B cell (primary cell): ENCODE data around the gene GLUD1. TPM values are rescaled to one million over a fixed set of nuclear protein-coding genes. Genes with fewer than 3 reads are reported as not detected.
"Not testable (repeated sequence)": the region's sequence is repeated elsewhere in the genome, so short reads cannot be mapped to it uniquely, and the experiment has no call there.

Experiments used
- ATAC-seq: fragments of 200-7000 bp; cut with Tn5 transposase; one replicate; pipeline ENCODE4 v1.10.0; 2021; ENCODE audit warnings: low read depth, mild to moderate bottlenecking, moderate number of reproducible peaks, moderate library complexity
- CTCF ChIA-PET: fragments of 350-600 bp; sonication (Branson Sonifier 250); formaldehyde crosslinking; loops from one replicate; lab custom pipeline; 2021; ENCODE audit warnings: antibody characterized with exemption, inconsistent platforms; lab: Charles Lee
- POLR2A ChIA-PET: fragments of 350-600 bp; sonication (Branson Sonifier 250); formaldehyde crosslinking; loops from one replicate; lab custom pipeline; 2021; ENCODE audit warnings: antibody characterized with exemption; lab: Charles Lee
- DNase-seq: peaks from one replicate; pipeline ENCODE4 v3.0.0; 2013
- H2AFZ ChIP-seq: 2 replicates; pipeline ENCODE4 v1.6.1; 2012; ENCODE audit warnings: mild to moderate bottlenecking, low read depth, low read length; ENCODE audit not compliant: insufficient read depth, poor library complexity, severe bottlenecking
- H3K27ac ChIP-seq, 2 donors: 1 replicate in 1 of 2; 2 replicates in 1 of 2; pipeline ENCODE4 v1.5.1; 2012 to 2013; ENCODE audit warnings: low read length in 2 of 2, mild to moderate bottlenecking in 2 of 2, moderate library complexity in 1 of 2
- H3K27me3 ChIP-seq, 4 experiments: fragments of 200-600 bp in 1 of 4; sonication (generic) in 1 of 4; replicated peaks in 1 of 4; 1 replicate in 2 of 4; 2 replicates in 2 of 4; pipeline versions ENCODE4 v1.6.1 to v1.7.0; 2013 to 2016; ENCODE audit warnings: low read length in 3 of 4, mild to moderate bottlenecking in 2 of 4, mixed read lengths in 1 of 4, moderate library complexity in 1 of 4; ENCODE audit not compliant: insufficient read depth in 4 of 4, control insufficient read depth in 3 of 4; ENCODE audit errors: control extremely low read depth in 1 of 4
- H3K36me3 ChIP-seq, 2 experiments: replicated peaks in 1 of 2; 1 replicate in 1 of 2; 2 replicates in 1 of 2; pipeline versions ENCODE4 v1.6.1 to v1.7.1; 2013; ENCODE audit warnings: low read length in 1 of 2; ENCODE audit not compliant: insufficient read depth in 2 of 2, control insufficient read depth in 1 of 2; ENCODE audit errors: control extremely low read depth in 1 of 2, extremely low read depth in 1 of 2
- H3K4me1 ChIP-seq, 2 donors: fragments of 200-600 bp in 1 of 2; sonication (generic) in 1 of 2; 1 replicate in 1 of 2; 2 replicates in 1 of 2; pipeline versions ENCODE4 v1.5.1 to v1.6.1; 2013 to 2017; ENCODE audit warnings: low read length in 2 of 2; ENCODE audit not compliant: control insufficient read depth in 2 of 2, insufficient read depth in 2 of 2
- H3K4me2 ChIP-seq: replicated peaks from 2 replicates; pipeline ENCODE3; 2012; ENCODE audit warnings: mild to moderate bottlenecking, low read depth, low read length; ENCODE audit not compliant: poor library complexity, severe bottlenecking
- H3K4me3 ChIP-seq, 5 experiments: fragments of 200-600 bp in 1 of 5; sonication (generic) in 1 of 5; 1 replicate in 3 of 5; 2 replicates in 2 of 5; pipeline versions ENCODE4 v1.5.1 to v1.7.0; 2011 to 2016; ENCODE audit warnings: low read length in 4 of 5, mild to moderate bottlenecking in 4 of 5, low read depth in 2 of 5, control low read depth in 1 of 5, moderate library complexity in 1 of 5; ENCODE audit not compliant: insufficient read depth in 1 of 5; ENCODE audit errors: control extremely low read depth in 1 of 5, extremely low read depth in 1 of 5
- H3K79me2 ChIP-seq: fragments of 200-600 bp; sonication (generic); one replicate; pipeline ENCODE4 v1.6.0; 2016; ENCODE audit warnings: low read length; ENCODE audit not compliant: control insufficient read depth, insufficient read depth
- H3K9ac ChIP-seq: fragments of 200-600 bp; sonication (generic); 2 replicates; pipeline ENCODE4 v1.6.1; 2017; ENCODE audit warnings: mild to moderate bottlenecking, low read length, moderate library complexity
- H3K9me3 ChIP-seq, 3 donors: one replicate each; pipeline versions ENCODE4 v1.6.1 to v1.7.1; 2013; ENCODE audit warnings: low read length in 2 of 3; ENCODE audit not compliant: control insufficient read depth in 2 of 3, insufficient read depth in 1 of 3; ENCODE audit errors: control extremely low read depth in 1 of 3
- H4K20me1 ChIP-seq: 2 replicates; pipeline ENCODE4 v1.6.0; 2012; ENCODE audit warnings: mild to moderate bottlenecking, low read length; ENCODE audit not compliant: insufficient read depth, control insufficient read depth, poor library complexity, severe bottlenecking
- H3K27ac Mint-ChIP-seq: one replicate; pipeline ENCODE4 v1.8.0; 2021; ENCODE audit warnings: mixed read lengths
- H3K27me3 Mint-ChIP-seq: one replicate; pipeline ENCODE4 v1.8.0; 2021; ENCODE audit warnings: mixed read lengths
- H3K4me1 Mint-ChIP-seq: one replicate; pipeline ENCODE4 v1.8.0; 2021; ENCODE audit warnings: mixed read lengths
- H3K4me3 Mint-ChIP-seq: one replicate; pipeline ENCODE4 v1.8.0; 2021; ENCODE audit warnings: mixed read lengths
- H3K9me3 Mint-ChIP-seq: one replicate; pipeline ENCODE4 v1.8.0; 2022; ENCODE audit warnings: mixed read lengths; ENCODE audit not compliant: insufficient read depth
- WGBS: methylation state at CpG from one replicate; pipeline ENCODE4 v1.1.5; 2013; ENCODE audit warnings: missing lambda C conversion rate; ENCODE audit not compliant: insufficient coverage; 5-methylcytosine and 5-hydroxymethylcytosine counted together
- intact Hi-C: fragments of 100-400 bp; cut with micrococcal nuclease; formaldehyde crosslinking; loops from one replicate; pipeline ENCODE4 v1.10.0; 2022
- polyA plus RNA-seq: library from polyadenylated mRNA; depleted of rRNA; stranded (reverse); fragments of >200 nt; gene quantifications from 2 replicates; pipeline ENCODE4 v1.2.3, GENCODE V29; 2012
- total RNA-seq, 2 donors: library from RNA; stranded (reverse); fragments of 120-200 nt in 1 of 2; gene quantifications; 1 replicate in 1 of 2; 2 replicates in 1 of 2; pipeline versions ENCODE4 v1.2.3 to v1.2.4, GENCODE V29; 2013 to 2022

The GLUD1 gene
- total and polyA plus RNA-seq, 2 donors (not counting 1 experiment from before 2014, with no cell fraction given): 29.6 to 71.5 TPM

GRCh38 chr10:87019066-87019465 is 75.6 kb downstream of the GLUD1 start:
- H3K4me1 ChIP-seq, H2AFZ ChIP-seq, H3K27me3 ChIP-seq, H3K4me1 Mint-ChIP-seq, H3K27ac ChIP-seq, H3K79me2 ChIP-seq, H3K9me3 ChIP-seq, H3K27me3 Mint-ChIP-seq, H3K4me3 ChIP-seq, CTCF ChIA-PET, H3K9me3 Mint-ChIP-seq, H4K20me1 ChIP-seq, H3K4me2 ChIP-seq, H3K36me3 ChIP-seq, POLR2A ChIA-PET, H3K27ac Mint-ChIP-seq, intact Hi-C loops, ATAC-seq, H3K9ac ChIP-seq, DNase-seq, H3K4me3 Mint-ChIP-seq: not testable (repeated sequence)
- 95% methylated on average over 3 of the region's 6 CpGs for WGBS

GRCh38 chr10:87018127-87018526 is 76.5 kb downstream of the GLUD1 start:
- H3K27me3 Mint-ChIP-seq, H3K4me3 Mint-ChIP-seq, H3K4me1 Mint-ChIP-seq, H3K27ac ChIP-seq, H3K9me3 ChIP-seq, H3K4me3 ChIP-seq, H3K4me1 ChIP-seq, H3K27me3 ChIP-seq, H3K9ac ChIP-seq, H2AFZ ChIP-seq, DNase-seq, intact Hi-C loops, H3K4me2 ChIP-seq, H3K27ac Mint-ChIP-seq, H3K79me2 ChIP-seq, H4K20me1 ChIP-seq, POLR2A ChIA-PET, CTCF ChIA-PET, H3K36me3 ChIP-seq, H3K9me3 Mint-ChIP-seq, ATAC-seq: not testable (repeated sequence)
- 84% methylated on average over 4 of the region's 6 CpGs for WGBS

GRCh38 chr10:87014986-87015716 is 79.5 kb downstream of the GLUD1 start:
- no CpG with 5 or more reads among the region's 10 CpGs for WGBS
- DNase-seq, H3K9ac ChIP-seq, H4K20me1 ChIP-seq, H3K9me3 ChIP-seq, H3K4me1 ChIP-seq, ATAC-seq, POLR2A ChIA-PET, H3K79me2 ChIP-seq, H3K9me3 Mint-ChIP-seq, H3K4me3 ChIP-seq, intact Hi-C loops, H3K27me3 ChIP-seq, H3K4me1 Mint-ChIP-seq, H3K4me2 ChIP-seq, H3K36me3 ChIP-seq, H3K27me3 Mint-ChIP-seq, CTCF ChIA-PET, H3K27ac Mint-ChIP-seq, H3K4me3 Mint-ChIP-seq, H3K27ac ChIP-seq, H2AFZ ChIP-seq: not testable (repeated sequence)

- ATAC-seq, H3K9me3 Mint-ChIP-seq, intact Hi-C loops, H3K27ac Mint-ChIP-seq, CTCF ChIA-PET, H2AFZ ChIP-seq, H3K27ac ChIP-seq, H3K27me3 ChIP-seq, H4K20me1 ChIP-seq, H3K9ac ChIP-seq, H3K79me2 ChIP-seq, DNase-seq, H3K4me2 ChIP-seq, H3K9me3 ChIP-seq, H3K4me1 ChIP-seq, H3K4me3 ChIP-seq, H3K4me1 Mint-ChIP-seq, H3K27me3 Mint-ChIP-seq, POLR2A ChIA-PET, H3K36me3 ChIP-seq: not testable (repeated sequence)
- WGBS: no CpG with 5 or more reads among the region's 3 CpGs
- peak overlapping the region; percentile 38 for H3K4me3 Mint-ChIP-seq
Measured at GRCh38 chr10:87013528-87013927, 81.1 kb downstream of the GLUD1 start.
